NCI-H1694 treated with DMSO at 0.1 percent for 48 hours (cell line): ENCODE data around the gene C15orf39.
"Not testable (repeated sequence)": the region's sequence is repeated elsewhere in the genome, so short reads cannot be mapped to it uniquely, and the experiment has no call there.

Experiments used
- DNase-seq: peaks from one replicate; lab custom pipeline; 2025; lab: John Stamatoyannopoulos, UW

C15orf39 gene

DNA sequence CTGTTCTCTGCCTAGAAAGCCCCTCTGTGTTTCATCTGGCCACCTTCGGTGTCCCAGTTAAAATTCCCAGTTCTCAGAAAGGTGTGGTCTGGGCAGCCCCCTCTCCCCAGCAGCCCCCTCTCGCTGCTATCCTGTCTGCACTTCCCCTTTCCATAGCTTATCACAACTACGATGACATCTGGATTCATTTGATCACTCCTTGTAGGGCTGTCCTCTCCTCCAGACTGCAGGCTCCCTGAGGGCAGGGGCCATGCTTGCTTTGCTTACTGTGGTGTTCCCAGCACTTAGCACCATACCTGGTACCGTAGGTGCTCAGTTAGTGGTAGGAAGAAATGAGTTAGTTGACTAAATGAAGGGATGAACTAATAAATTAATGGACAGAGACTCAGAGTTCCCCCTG, 30.2 kb downstream of the C15orf39 start:
- DNase-seq, result no peak

GRCh38 chr15:75232252-75232813, 30.7 kb downstream of the C15orf39 start:
- DNase-seq, result no peak

GRCh38 chr15:75232826-75233503, 31.3 kb downstream of the C15orf39 start:
- DNase-seq, result no peak

- no peak for DNase-seq
Measured at GRCh38 chr15:75233504-75234190, 32.0 kb downstream of the C15orf39 start.

DNA sequence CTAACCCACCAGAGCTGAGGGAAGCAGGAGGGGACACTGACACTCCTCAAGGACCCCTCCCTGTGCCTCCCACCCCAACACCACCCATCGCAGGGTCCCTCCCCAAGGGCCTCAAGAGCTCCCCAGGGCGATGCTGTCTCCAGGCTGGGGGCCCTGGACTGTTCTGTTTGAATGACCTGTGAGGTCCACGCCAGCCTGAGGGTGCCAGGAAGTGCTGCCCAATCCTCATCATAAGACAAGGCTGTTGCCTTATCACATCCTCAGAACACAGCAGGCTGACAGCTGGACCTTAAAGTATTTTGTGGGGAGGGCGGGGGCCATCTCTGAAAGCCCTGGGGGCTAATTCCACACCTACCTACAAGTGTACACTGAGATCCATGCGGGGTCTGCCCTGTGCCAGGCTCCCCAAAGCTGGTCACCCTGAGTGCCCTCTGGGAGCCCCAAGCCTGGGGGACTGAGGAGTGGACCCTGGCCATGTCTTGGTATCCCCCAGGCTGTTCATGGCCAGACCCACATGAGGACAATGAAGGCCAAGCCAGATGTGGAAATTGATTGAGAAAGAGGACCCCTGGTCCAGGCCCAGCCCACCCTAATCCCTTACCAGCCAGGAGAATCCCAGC, 32.6 kb downstream of the C15orf39 start:
- no peak for DNase-seq

DNA sequence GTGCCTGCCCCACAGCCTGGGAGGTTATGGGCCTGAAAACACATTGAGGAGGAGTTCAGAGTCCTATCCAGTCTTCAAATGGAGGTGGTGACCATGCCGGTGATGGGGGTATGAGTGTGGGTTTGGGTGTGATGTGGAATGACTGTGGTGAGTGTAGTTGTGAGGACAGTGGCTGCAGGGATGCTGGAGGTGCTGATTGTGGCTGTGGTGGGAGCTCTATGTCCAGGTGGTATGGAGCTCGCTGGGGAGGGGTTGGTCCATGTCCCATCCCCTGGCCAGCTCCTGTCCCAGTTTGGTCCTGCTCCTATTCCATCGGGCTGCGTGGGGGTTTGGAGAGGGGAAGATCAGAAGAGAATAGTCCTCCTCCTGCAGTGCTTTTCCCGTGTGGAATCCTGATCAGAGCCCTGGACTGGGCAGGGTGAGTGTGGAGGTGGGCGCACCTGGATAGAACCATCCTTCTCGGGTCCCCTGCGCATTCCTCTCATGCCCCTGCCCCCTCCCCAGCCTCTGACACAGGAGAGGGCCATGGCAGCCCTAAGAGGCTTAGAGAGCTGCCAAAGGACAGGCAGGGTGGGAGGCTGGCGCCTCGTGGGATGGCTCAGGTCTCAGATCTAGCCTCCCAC, 33.5 kb downstream of the C15orf39 start:
- DNase-seq, result no peak

DNA sequence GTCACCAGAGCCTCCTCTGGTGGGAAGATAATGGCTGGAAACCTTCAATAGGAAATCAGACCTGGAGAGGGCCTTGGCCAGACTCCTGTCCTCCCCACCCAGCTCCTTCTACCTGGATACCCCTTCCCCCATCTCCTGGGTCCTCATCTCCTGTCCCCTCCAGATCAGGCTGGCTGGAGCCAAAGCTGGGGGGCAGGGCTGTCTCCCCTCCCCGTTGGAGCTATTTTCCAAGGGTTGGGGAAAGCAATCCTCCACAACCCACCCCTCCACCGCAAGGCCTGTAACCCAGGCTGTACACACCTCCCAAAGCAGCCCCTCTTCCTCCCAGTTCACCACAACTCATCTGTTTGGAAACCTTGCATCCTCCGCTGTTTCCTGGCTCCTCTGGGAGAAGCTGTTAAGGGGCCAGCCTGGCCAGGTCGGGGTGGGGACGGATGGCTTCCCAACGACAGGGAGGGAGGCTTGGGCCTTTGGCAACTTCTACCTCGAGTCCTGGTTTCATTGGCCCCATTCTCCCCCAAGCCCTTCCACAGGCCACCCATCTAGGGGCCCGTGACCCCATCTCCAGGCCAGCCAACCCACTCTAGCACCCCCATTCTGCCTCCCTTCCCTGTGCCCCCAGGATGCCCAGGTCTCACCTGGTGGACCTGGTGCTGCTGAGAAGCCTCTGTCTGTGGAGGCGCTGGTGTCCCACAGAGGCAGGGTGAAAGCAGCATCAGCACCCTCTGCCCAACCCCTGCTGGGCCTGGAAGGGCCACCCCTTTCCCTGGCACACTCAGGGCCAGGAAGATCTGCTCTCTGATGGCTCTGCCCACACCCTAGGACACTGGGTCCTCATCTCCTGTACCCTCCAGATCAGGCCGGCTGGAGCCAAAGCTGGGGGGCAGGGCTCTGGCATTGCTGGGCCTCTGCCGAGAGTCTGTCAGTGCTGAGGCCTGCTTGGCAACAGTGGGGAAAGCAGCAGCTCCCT, 34.4 kb downstream of the C15orf39 start:
- no peak for DNase-seq

- no peak for DNase-seq
Measured at GRCh38 chr15:75237316-75237982, 35.8 kb downstream of the C15orf39 start.

DNA sequence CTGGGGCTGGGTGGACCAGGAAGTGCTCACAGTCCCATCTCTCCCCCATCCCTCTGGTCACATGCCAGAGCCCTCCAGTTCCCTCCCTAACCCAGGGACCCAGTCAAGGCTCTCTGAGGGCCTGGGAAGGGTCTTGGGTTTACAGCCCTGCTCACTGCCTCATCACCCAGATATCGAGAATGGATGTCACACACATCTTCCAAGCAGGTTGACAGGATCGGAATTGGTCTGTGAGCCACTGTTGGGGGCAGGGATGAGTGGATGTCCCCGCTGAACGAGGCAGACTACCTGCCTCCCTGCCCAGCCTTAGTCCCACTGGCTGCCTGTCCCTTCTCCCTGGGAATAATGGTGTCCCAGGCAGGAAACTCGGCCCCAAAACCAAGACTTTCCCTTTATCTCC, 36.5 kb downstream of the C15orf39 start:
- no peak for DNase-seq

DNA sequence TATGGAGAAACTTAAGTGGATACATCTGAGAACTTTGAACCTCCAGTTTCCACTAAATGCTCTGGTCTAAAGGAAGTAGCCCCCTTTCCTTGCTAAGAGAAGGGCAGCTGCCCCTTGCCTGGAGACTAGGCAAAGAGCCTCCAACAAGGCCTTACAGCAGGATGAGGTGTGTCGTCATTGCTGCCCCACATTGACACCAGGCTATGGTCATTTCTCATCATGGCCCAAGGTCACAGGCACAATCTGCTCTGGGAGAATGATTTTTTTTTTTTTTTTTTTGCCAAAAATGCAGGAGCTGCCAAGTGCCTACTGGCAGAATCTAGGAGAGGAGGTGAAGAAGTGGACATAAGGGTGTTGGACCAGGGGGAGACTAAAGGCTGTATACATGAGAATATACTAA, 44.1 kb downstream of the C15orf39 start:
- DNase-seq, result not testable (repeated sequence)

DNA sequence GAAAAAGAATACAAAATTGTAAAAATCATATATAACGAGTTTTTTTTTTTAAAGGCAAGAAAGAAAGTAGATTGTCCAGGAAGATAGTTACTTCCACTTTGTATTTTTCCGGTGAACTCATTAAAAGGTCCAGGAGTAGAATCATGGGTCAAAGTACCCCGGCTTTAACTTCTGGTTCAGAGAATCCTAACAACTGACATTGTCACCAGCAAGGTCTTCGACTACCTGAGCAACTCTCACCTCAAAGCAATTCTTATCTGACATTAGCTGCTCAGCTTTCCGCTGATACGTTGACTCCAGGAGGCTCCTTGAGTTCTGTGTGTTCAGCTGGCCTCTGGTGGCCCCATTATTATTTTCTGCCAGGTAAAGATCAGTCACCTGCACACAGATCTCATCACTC, 47.3 kb downstream of the C15orf39 start:
- not testable (repeated sequence) for DNase-seq

- no peak for DNase-seq
Measured at GRCh38 chr15:75249726-75250125, 48.0 kb downstream of the C15orf39 start.

DNA sequence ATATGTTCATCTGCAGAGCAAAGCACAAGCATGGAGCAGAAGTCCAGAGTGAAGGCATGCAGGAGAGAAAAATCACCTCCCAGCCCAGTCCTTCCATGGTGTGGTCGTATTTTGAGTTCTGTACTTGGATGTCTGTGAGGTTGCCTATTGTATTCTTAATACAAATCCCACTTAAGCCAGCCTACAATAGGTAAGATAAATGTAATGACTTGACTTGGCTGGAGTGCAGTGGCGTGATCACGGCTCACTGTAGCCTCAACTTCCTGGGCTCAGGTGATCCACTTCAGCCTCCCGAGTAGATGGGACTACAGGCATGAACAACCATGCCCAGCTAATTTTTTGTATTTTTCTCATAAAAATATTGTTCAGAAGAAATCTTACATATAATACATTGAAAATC, 49.7 kb downstream of the C15orf39 start:
- DNase-seq, result not testable (repeated sequence)

GRCh38 chr15:75252285-75252684, 50.6 kb downstream of the C15orf39 start:
- not testable (repeated sequence) for DNase-seq

DNA sequence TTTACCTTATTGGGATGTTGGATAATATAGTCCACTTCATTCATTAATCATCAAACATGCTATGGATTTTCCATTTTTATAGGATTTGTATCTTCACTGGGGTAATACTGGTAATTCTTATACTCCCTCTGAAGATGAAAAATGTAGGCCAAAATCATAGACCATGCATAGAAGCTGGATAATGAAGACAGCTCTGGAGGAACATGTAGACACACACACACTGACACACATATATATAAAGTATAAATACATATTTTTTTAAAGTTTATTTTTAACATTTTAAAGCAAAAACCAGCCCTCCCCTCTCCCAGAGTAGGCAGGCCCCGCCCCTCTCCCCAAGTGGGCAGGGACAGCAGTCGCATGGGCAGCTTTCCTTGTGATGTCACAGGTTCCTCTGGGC, 56.4 kb downstream of the C15orf39 start, which contains the start of gene GOLGA6C:
TSS of gene GOLGA6C (plus strand) at position 301 of the 400 bp plus-strand sequence. CDS start 265 bp downstream, outside the sequence.
- not testable (repeated sequence) for DNase-seq

DNA sequence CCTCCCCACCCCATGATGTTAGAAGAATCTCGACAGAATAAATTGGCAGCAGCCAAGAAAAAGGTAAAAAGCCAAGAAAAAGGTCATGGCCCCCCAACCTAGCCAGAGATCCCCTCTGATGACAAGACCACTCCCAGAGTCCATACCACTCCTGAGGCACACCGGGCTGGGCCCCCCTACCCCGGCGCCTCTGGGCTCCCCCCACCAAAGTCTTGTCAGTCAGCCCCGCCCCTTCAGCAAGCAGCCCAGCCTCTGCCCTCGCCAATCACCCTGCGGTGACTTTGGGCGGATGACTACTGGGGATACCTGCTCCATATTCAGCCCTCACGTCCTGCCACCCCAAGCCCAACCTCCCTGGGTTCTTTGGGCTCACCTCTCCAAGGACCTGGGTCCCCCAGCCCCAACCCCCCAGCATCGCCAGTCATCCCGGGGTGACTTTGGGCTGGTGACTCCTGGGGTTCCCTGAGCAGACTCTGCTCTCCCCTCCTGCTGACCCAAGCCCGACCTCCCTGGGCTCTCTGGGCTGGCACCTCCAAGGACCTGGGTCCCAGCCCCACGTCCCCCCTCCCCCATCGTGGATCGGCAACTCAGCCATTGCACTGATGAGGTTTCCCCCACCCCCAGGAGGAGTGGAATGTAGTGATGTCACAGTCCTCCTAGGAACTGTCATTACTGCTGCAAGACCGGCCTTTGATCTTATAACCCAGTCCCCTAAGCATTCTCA, 57.1 kb downstream of the C15orf39 start:
- DNase-seq, result not testable (repeated sequence)

GRCh38 chr15:75259873-75260272, 58.2 kb downstream of the C15orf39 start:
- not testable (repeated sequence) for DNase-seq
